Measurements from ENCODE around the gene CTTNBP2.

Gene CTTNBP2

DNA sequence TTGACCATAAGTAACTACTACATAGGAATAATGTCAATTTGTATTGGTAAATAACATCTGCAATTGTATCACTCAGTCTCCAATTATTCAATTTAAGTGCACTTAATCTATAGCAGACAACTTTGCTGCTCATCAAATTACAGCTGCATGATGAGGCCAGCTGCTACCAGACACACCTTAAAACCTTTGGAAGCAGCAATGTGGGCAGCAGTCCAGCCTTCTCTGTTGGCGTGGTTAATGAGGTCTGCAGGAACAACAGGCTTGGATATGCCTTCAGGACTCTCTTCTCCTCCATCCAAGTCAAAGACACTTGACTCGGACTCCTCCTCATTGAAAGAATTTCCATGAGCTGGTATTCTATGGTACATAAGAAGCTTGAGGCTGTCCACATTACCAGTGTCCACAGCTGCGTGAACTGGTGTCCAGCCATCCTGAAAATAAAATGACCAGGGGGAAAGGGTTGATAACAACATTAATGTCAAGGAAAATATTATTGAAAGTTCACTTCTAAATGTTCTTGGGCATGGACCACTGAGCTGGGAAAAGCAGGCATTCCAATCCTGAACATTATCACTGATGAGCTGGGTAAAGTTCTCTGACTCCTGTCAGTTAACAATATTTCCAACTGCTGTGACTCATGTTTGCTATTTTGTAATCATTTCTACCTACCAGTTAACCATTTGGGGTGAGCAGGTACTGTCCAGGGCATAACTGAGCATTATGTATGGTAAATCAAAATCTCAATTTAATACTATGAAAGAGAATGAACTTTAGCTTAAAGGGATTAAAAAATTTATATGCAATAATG lies 95.7 kb downstream of the CTTNBP2 start:
- TF ChIP-seq, protein P1, sequence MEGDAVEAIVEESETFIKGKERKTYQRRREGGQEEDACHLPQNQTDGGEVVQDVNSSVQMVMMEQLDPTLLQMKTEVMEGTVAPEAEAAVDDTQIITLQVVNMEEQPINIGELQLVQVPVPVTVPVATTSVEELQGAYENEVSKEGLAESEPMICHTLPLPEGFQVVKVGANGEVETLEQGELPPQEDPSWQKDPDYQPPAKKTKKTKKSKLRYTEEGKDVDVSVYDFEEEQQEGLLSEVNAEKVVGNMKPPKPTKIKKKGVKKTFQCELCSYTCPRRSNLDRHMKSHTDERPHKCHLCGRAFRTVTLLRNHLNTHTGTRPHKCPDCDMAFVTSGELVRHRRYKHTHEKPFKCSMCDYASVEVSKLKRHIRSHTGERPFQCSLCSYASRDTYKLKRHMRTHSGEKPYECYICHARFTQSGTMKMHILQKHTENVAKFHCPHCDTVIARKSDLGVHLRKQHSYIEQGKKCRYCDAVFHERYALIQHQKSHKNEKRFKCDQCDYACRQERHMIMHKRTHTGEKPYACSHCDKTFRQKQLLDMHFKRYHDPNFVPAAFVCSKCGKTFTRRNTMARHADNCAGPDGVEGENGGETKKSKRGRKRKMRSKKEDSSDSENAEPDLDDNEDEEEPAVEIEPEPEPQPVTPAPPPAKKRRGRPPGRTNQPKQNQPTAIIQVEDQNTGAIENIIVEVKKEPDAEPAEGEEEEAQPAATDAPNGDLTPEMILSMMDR (IDR thresholded peaks at IDR 0.05; ENCODE audit: low read depth, low read length): no peak
- no peak overlapping the region for H3K4me3 ChIP-seq (ENCODE audit: low read depth, low read length)

DNA sequence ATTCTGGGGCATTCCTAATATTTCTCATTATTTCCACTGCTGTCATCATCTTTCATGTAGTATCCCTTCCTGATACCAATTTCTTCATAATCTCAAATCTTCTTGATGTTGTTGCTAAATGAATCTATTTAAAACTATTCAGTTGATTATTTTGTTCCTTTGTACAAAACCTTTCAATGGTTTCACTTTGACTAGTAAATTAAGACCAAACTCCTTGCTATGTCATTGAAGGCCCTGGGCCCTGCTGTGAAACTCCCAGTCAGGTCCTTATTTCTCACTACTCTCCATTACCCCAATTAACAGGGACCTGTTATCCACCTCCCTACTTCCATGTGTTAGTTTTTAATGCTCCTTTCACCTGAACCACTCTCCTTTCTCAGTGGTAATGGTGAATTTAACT lies 97.0 kb downstream of the CTTNBP2 start:
- TF ChIP-seq, protein P1 (IDR thresholded peaks at IDR 0.05; ENCODE audit: low read depth, low read length): no peak
- H3K4me3 ChIP-seq (ENCODE audit: low read depth, low read length): no peak overlapping the region

DNA sequence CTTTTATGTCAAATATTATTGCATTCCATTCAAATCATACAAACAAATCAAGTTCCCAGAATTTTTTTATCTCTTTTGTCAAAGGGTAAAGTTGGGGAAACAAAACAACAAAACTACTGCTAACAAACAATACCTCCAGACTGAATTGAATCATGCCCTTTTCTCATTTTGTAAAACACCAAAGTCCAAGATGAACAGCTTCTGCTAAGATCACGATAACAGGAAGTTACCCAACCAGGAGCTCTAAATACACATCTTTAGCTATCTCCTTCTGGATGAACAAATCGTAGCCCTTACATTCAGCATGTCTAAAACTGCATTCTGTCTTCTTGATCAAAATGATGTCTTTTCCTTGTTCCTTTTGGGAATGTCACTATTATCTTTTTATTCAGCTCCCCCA lies 97.4 kb downstream of the CTTNBP2 start:
- no peak overlapping the region for H3K4me3 ChIP-seq (ENCODE audit: low read depth, low read length)
- TF ChIP-seq, protein P1 (IDR thresholded peaks at IDR 0.05; ENCODE audit: low read depth, low read length): no peak

DNA sequence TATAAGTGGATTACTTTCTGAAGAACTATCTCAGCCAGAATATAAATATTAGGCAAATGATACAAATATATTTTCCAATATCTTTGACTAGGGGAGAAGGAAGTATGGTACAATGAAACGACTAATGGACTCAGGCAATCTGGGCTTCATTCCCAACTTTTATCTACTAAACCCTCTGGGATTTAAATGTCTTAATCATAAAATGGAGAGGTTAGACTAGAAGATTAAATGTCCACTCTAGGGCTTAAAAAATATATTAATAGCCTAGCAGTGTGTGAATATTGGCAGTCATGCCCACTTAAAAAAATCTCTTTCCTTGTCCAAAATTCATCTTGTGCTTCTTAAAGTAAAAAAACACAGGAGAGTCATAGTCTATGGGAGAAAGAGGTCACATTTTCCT lies 98.3 kb downstream of the CTTNBP2 start:
- H3K4me3 ChIP-seq (ENCODE audit: low read depth, low read length): no peak overlapping the region
- TF ChIP-seq, protein P1 (IDR thresholded peaks at IDR 0.05; ENCODE audit: low read depth, low read length): no peak

DNA sequence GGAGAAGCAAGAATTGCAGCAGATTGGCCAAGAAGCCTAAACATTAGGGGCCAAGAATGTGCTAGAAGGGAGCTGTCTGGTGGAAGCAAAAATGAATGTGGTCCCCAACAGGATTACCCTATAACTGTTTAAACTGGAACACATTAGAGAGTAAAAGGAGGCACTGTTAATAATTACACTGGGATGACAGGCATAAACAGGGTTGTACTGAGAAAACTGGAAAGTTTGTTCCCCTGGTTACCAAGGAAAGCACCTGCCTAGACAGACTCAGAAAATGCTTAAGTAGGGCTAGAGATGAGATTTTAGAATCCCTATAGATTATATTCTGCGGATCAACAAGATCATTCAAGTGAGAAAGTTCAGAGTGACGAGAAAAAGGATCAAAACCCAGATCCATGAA lies 100.8 kb downstream of the CTTNBP2 start:
- H3K4me3 ChIP-seq (ENCODE audit: low read depth, low read length): no peak overlapping the region
- TF ChIP-seq, protein P1 (IDR thresholded peaks at IDR 0.05; ENCODE audit: low read depth, low read length): no peak

DNA sequence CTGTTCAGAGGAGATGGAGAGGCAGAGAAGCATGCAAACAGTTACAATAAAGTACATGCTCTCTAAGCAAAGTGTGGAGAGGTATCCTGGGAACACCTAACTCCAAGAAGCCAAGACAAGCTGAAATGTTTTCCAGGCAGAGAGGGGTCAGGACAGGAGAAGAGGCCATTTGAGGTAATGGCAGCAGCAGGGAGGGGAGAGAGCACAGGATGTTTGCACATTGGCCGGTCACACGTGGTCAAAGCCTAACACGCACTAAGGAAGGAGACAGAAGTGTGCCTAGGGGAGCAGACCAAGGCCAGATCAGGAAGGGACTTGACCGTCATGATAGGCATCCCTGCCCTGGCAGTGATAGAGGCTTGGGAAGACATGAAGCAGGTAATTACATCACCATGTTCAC lies 101.5 kb downstream of the CTTNBP2 start:
- no peak overlapping the region for H3K4me3 ChIP-seq (ENCODE audit: low read depth, low read length)
- TF ChIP-seq, protein P1 (IDR thresholded peaks at IDR 0.05; ENCODE audit: low read depth, low read length): no peak

DNA sequence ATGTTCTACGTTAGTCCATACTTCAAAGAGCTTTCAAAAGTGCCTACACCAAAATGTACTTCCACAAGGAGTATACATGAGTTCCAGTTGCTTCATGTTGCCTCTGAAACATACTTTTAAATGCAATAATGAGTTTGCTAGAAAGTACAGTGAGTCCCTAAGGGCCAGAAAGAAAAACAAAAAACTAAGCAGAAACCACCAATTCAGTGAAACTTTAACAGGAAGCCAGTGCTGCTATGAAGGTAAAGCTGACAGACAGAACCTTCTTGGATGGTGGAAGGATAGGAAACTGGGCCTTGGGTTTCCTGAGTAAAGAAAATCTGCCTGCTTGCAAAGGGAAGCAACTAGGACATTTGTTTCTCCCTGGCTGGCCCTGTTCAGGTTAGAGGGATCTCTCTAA lies 104.2 kb downstream of the CTTNBP2 start:
- TF ChIP-seq, protein P1 (IDR thresholded peaks at IDR 0.05; ENCODE audit: low read depth, low read length): no peak
- no peak overlapping the region for H3K4me3 ChIP-seq (ENCODE audit: low read depth, low read length)
